ENCODE results near the gene SUSD2. TPM values are rescaled to one million over a fixed set of nuclear protein-coding genes. Genes with fewer than 3 reads are reported as not detected.
A peak's percentile ranks its signal among the peaks of the same experiment; 100 is the strongest.

Gene SUSD2
- total and polyA plus RNA-seq, 2 of the 4 experiments (the other 2 are of a cell fraction) = 0.18 to 1.6 TPM

GRCh38 chr22:24232124-24232523 is 50.8 kb downstream of the SUSD2 start:
- no peak overlapping the region for H4K5ac ChIP-seq (ENCODE audit: low read depth, low read length)
- no peak overlapping the region for H3K56ac ChIP-seq (ENCODE audit: extremely low read depth, insufficient read depth, low read length)
- no peak overlapping the region for H2BK5ac ChIP-seq (ENCODE audit: low read depth, low read length, poor library complexity, severe bottlenecking)
- no peaks in the 10 kb centered on the region; the same call in 1 of the 2 replicates for H3K36me3 ChIP-seq (ENCODE audit: control insufficient read depth, insufficient read depth, low read length)
- H3K23ac ChIP-seq (ENCODE audit: low read depth, low read length) = no peak overlapping the region
- peaks cover 2% of the 10 kb centered on the region; the same call in 1 of the 2 replicates for H3K9me3 ChIP-seq (ENCODE audit: control insufficient read depth, insufficient read depth, low read length)
- H3K18ac ChIP-seq (ENCODE audit: low read depth, low read length) = no peak overlapping the region
- no peak overlapping the region for H2BK15ac ChIP-seq (ENCODE audit: low read depth, low read length)
- H3K4ac ChIP-seq (ENCODE audit: low read depth, low read length) = no peak overlapping the region
- no peak overlapping the region for H3K27ac ChIP-seq (ENCODE audit: insufficient read depth, low read length)
- ChIA-PET CTCF (interaction anchor here (1.2 kb wide), 1 partner anchor 43 kb away, joined by 4 read pairs; no protein-coding TSS in a partner anchor), POLR2A (ENCODE audit: unreplicated experiment) (no interaction called here)
- H3K4me3 ChIP-seq (ENCODE audit: insufficient read depth, low read depth, low read length) = no peak overlapping the region
- H2AFZ ChIP-seq (replicated peaks; ENCODE audit: low read length, poor library complexity) = no peak overlapping the region
- no peak overlapping the region for H4K8ac ChIP-seq (ENCODE audit: low read depth in 2 of 2, low read length in 2 of 2)
- H4K20me1 ChIP-seq (ENCODE audit: insufficient read depth, low read length) = no peaks in the 10 kb centered on the region
- H3K4me1 ChIP-seq (ENCODE audit: control insufficient read depth, insufficient read depth, low read length) = no peaks in the 10 kb centered on the region
- H3K27me3 ChIP-seq (ENCODE audit: control insufficient read depth, insufficient read depth, low read length) = no peaks in the 10 kb centered on the region
- H4K91ac ChIP-seq (ENCODE audit: insufficient read depth, low read depth, low read length) = no peak overlapping the region
- no peak overlapping the region for H2BK120ac ChIP-seq (ENCODE audit: low read depth, low read length)
- H3K9me1 ChIP-seq (ENCODE audit: insufficient read depth, low read length) = no peaks in the 10 kb centered on the region; the same call in 1 of the 2 replicates
- H3K79me1 ChIP-seq (ENCODE audit: low read depth in 1 of 2, low read length in 2 of 2) = no peaks in the 10 kb centered on the region; a peak in 1 of 4 replicates
- dilution Hi-C loops (cut with HindIII; ENCODE audit: low sequenced_read_pairs, unreplicated experiment) (no loop called here), in situ Hi-C loops (cut with MboI; ENCODE audit: low sequenced_read_pairs) (no loop called here), intact Hi-C loops (cut with micrococcal nuclease) (no loop called here)
- H3K9ac ChIP-seq (ENCODE audit: low read depth, low read length) = no peak overlapping the region
- no peak for DNase-seq
- no peak overlapping the region for H2AK9ac ChIP-seq (replicated peaks; ENCODE audit: low read depth, low read length, poor library complexity)
- H3K14ac ChIP-seq (replicated peaks; ENCODE audit: low read depth, low read length) = no peak overlapping the region
- no peak for ATAC-seq (ENCODE audit: low read depth)
- 90% methylated on average over 2 of the region's 6 CpGs; no CpG with 5 or more reads in 1 of the 2 experiments for WGBS, 2 experiments (ENCODE audit: extremely low coverage in 2 of 2, insufficient read length in 1 of 2)
- BruUV-seq (replicated peaks) = no TSS peak
- no peak overlapping the region for H2BK20ac ChIP-seq (ENCODE audit: low read depth, low read length)
- peak overlapping the region; percentile 39; the same call in 1 of the 2 replicates for H2AK5ac ChIP-seq (ENCODE audit: low read depth, low read length)
- no peak for TF ChIP-seq MXI1 (IDR thresholded peaks at IDR 0.05; ENCODE audit: borderline replicate concordance, low read depth, low read length)
- no peak for TF ChIP-seq RFX5 (IDR thresholded peaks at IDR 0.05; ENCODE audit: low read depth, low read length)
- TF ChIP-seq NFE2L2 (IDR thresholded peaks at IDR 0.05; ENCODE audit: low read depth, low read length) = no peak
- no peak for TF ChIP-seq CHD1 (IDR thresholded peaks at IDR 0.05; ENCODE audit: low read depth, low read length)
- no peak for TF ChIP-seq SMC3 (IDR thresholded peaks at IDR 0.05; ENCODE audit: low read depth, low read length)
- TF ChIP-seq BHLHE40 (IDR thresholded peaks at IDR 0.05; ENCODE audit: low read depth, low read length) = no peak
- TF ChIP-seq RCOR1 (IDR thresholded peaks at IDR 0.05; ENCODE audit: insufficient replicate concordance, low read length) = no peak
- TF ChIP-seq CEBPB (IDR thresholded peaks at IDR 0.05; ENCODE audit: low read depth, low read length) = no peak
- no peak for TF ChIP-seq USF2 (IDR thresholded peaks at IDR 0.05; ENCODE audit: low read depth, low read length)
- TF ChIP-seq MAFK (IDR thresholded peaks at IDR 0.05; ENCODE audit: low read depth, low read length) = no peak
- H3K4me2 ChIP-seq (ENCODE audit: low read depth, low read length) = no peak overlapping the region

Data from IMR-90 (cell line).